Measurements from ENCODE around the gene PES1. TPM values are rescaled to one million over a fixed set of nuclear protein-coding genes. Genes with fewer than 3 reads are reported as not detected.

PES1 gene
- total and polyA plus RNA-seq, 2 experiments from 2014 or later = 64.1 to 76.9 TPM

- TF ChIP-seq EZH2phosphoT487 (IDR thresholded peaks at IDR 0.05; ENCODE audit: unreplicated experiment) = no peak
- TF ChIP-seq ETS1 (IDR thresholded peaks at IDR 0.05) = no peak
- TF ChIP-seq EZH2 (IDR thresholded peaks at IDR 0.05; ENCODE audit: low read depth, unreplicated experiment) = no peak
- no peak for TF ChIP-seq ZNF462 (CRISPR knock-in tag; IDR thresholded peaks at IDR 0.05)
- TF ChIP-seq POLR2AphosphoS5 (IDR thresholded peaks at IDR 0.05; ENCODE audit: low read depth) = no peak
- TF ChIP-seq CTCF (conservative IDR thresholded peaks at IDR 0.05; ENCODE audit: low read depth in 2 of 2) = no peak
- TF ChIP-seq REST (IDR thresholded peaks at IDR 0.05; ENCODE audit: unreplicated experiment) = no peak
- TF ChIP-seq ZNF114 (CRISPR knock-in tag; IDR thresholded peaks at IDR 0.05) = no peak
- no peak for TF ChIP-seq CREB1 (CRISPR knock-in tag; IDR thresholded peaks at IDR 0.05; ENCODE audit: low read depth)
- no peak for TF ChIP-seq ZNF331 (CRISPR knock-in tag; IDR thresholded peaks at IDR 0.05; ENCODE audit: low read depth)
- TF ChIP-seq JUNB (IDR thresholded peaks at IDR 0.05; ENCODE audit: unreplicated experiment) = no peak
- no peak for TF ChIP-seq STAT1 (IDR thresholded peaks at IDR 0.05; ENCODE audit: unreplicated experiment)
- no peak for TF ChIP-seq NANOG (IDR thresholded peaks at IDR 0.05; ENCODE audit: borderline replicate concordance)
- no peaks in the 10 kb centered on the region; the same call in 2 of the 3 replicates for H3K4me1 Mint-ChIP-seq
- DNase-seq (ENCODE audit: low spot score) (no peak), ATAC-seq (no peak)
- no peaks in the 10 kb centered on the region for H3K9me3 Mint-ChIP-seq
- H3K27me3 Mint-ChIP-seq (ENCODE audit: insufficient read depth, low read depth, poor library complexity) = peaks cover 10% of the 10 kb centered on the region
- Histone ChIP-seq H4K20me1 (replicated peaks; ENCODE audit: insufficient read depth) (no peaks in the 10 kb centered on the region; the same call in 1 of the 2 replicates), H3K79me2 (replicated peaks; ENCODE audit: insufficient read depth) (no peaks in the 10 kb centered on the region), H3K4me1 (ENCODE audit: insufficient read depth) (no peaks in the 10 kb centered on the region), H3K4me2 (no peak overlapping the region), H3K4me3 (no peak overlapping the region), H3F3A (replicated peaks; ENCODE audit: low read depth) (no peaks in the 10 kb centered on the region; the same call in 1 of the 2 replicates), H3K36me3 (ENCODE audit: insufficient read depth) (peaks cover 23% of the 10 kb centered on the region), H3K27me3 (ENCODE audit: insufficient read depth) (no peaks in the 10 kb centered on the region), H3K27ac (ENCODE audit: low read depth) (no peak overlapping the region), H2AFZ (no peak overlapping the region), H3K9me2 (ENCODE audit: insufficient read depth) (no peaks in the 10 kb centered on the region)
- H3K27ac Mint-ChIP-seq = no peak overlapping the region
- H3K36me3 Mint-ChIP-seq (ENCODE audit: low read depth) = peaks cover 94% of the 10 kb centered on the region
- no peak overlapping the region for H3K4me3 Mint-ChIP-seq
These were observed 10.8 kb downstream of the PES1 start for GRCh38 chr22:30580896-30581295.

Measured in GM23338 (cell line).